Measurements from ENCODE around the gene NFATC1. TPM values are rescaled to one million over a fixed set of nuclear protein-coding genes. Genes with fewer than 3 reads are reported as not detected.

NFATC1 gene
- polyA plus RNA-seq, 3 donors, result 2.5 to 21.7 (median 8.8) TPM

DNA sequence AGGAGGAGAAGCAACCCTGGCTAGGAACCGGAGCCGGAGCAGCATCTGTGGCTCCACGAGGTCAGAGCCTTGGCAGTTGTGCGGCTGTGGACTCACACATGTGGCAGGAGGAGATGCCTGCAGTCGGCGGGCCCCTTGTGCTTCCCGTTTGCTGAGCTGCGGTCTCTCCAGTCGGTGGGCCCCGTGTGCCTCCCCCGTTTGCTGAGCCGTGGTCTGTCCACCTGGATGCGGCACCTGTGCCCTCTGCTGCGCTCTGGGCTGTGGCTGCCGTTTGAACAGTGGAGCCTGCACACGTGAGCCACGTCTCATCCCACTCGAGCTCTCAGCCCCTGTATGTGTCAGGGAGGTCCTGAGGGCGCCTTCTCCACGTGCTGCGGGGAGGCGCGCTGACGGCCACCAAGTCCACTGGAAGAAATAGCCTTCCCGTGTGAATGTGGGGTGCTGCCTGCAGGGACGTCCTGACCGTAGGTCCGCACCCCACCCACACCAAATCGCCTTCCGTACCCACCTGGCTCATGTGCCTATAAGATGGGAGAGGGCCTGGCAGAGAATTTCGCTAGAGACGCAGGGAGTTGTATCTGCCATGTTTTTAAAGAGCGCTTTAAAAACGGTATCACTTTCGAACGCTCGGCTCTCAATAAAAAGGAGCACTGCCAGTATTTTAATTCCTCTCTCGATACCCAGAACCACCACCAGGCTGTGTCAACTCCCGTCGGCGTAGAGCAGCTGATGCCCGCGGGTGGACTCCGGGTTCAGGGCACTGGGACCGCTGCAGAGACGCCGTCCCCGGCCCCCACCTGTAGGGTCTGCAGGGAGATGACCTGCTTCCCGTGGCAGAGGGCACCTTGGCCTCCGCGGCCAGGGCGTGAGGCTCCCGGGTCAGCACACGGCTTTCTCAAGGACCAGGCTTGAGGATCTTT is 117.0 kb downstream of the NFATC1 start:
- 88 to 95% (median 92%) methylated on average over 54 of the region's 54 CpGs for WGBS, 3 donors
- no peak overlapping the region for H3K27ac ChIP-seq (ENCODE audit: low read depth, low read length)

DNA sequence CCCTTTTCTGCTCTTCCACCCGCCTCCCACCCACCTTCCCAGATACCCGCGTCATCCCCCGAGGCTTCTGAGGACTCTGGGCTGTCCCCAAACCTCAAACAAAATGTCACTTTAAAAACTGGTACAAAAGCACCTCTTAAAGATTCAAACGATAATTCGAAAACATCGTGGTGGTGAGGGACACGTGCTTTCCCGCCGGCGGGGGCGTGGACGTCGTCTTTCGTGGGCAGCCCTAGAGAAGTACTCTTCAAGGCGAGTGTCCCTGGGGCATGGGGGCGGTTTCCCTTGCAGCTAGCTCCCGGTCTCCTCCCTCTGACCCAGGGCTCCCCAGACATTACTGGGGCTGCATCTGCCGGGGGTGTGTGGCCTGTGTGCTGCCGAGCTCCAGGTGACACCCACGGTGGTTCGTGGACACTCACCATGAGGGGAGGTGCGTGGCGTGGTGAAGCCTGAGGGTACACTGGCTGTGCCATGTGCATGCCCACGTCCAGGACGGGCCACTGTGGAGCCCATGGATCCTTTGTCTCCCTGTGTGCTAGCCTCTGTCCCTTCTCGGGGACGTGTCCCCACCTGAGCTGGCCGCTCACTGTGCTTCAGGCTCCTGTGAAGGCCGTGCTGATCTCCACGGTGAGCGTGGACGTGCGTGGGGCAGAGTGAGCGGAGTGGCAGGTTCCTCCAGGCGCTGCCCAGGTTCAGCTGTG is 117.8 kb downstream of the NFATC1 start:
- 89 to 97% (median 96%) methylated on average over 36 of the region's 36 CpGs for WGBS, 3 donors
- H3K27ac ChIP-seq (ENCODE audit: low read depth, low read length), result no peak overlapping the region

DNA sequence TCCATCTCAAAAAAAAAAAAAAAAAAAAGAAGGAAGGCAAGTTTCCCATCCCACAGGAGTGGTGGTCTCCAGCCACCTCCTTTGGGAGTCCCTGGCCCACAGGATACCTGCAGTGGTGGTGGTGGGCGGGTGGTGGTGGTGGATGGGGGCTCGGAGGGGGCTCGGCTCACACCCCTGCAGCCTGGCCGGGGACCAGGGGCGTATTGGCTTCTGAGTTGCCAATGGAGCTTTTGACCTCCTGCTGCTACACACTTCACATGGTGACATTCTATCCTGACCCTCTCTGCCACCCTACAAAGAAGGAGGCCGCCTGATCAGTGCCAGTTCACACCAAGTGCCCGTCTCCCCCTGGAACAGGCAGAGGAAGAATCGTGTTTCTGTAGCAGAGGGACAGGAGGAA is 119.6 kb downstream of the NFATC1 start:
- 76 to 86% (median 84%) methylated on average over 8 of the region's 8 CpGs for WGBS, 3 donors

DNA sequence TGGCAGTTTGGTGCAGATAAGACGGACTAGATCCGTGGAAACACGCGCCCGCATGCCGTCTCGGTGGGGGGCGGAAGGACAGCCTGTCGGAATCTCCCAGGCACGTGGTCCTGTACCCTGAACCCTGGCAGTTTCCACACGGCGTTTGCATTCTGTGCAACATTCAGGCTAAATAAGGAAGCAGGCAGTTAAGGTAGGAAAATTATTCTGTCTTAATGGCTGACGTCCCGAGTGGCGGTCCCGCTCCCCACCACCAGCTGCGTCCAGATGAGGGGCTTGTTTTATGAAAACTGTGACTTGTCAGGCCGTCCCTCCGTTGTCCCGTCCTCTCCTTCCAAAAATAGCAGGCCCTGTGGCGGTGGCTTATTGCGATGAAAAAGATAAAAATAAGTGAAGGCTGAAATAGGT is 120.2 kb downstream of the NFATC1 start:
- WGBS, 3 donors, result 61 to 86% (median 85%) methylated on average over 22 of the region's 22 CpGs
- no peak overlapping the region for H3K27ac ChIP-seq (ENCODE audit: low read depth, low read length)

More for the DNA sequence above, 119.6 kb downstream of the NFATC1 start:
- H3K27ac ChIP-seq (ENCODE audit: low read depth, low read length), result no peak overlapping the region

DNA sequence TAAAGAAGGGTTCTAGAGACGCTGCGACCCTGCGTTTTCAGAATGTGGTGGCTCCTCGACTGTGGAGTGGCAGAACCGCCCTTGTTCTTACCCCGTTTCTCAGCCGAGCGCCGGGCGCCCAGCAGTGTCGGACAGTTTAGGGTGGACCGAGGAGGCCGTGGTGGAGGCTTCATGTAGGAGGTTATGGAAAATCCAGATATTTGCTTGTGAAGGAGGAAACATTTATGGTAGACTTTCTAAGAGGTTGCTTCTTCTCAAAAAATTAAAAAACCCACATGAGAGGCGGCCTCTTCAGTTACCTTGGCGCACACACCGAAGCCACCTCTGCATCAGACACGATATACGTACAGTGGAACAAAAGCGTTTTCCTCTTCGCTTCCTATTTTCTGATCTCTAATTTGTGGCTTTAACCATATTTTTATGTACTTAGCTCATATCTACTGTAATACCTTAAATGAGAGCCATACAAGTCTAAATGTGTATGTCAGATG is 120.8 kb downstream of the NFATC1 start:
- WGBS, 3 donors, result 91 to 96% (median 94%) methylated on average over 20 of the region's 20 CpGs
- H3K27ac ChIP-seq (ENCODE audit: low read depth, low read length), result no peak overlapping the region

DNA sequence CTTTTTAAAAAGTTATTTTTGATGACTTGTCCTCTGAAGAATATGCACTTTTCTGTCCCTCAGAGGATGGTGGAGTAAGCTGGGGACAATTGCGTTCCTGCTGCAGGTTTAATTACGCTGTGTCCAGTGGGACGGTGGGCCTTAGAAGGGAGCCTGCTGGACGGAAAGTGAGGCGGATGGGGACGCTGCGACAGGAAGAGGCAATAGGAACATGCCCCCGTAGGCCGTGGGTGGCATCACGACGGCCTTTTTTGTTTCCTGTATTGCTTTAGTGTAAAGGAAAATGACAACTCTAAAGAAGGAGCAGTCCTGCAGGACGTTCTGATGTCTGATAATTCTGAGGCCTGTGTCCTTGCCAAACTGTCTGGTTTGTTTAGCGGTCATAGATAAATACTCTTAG is 121.6 kb downstream of the NFATC1 start:
- no peak overlapping the region for H3K27ac ChIP-seq (ENCODE audit: low read depth, low read length)

DNA sequence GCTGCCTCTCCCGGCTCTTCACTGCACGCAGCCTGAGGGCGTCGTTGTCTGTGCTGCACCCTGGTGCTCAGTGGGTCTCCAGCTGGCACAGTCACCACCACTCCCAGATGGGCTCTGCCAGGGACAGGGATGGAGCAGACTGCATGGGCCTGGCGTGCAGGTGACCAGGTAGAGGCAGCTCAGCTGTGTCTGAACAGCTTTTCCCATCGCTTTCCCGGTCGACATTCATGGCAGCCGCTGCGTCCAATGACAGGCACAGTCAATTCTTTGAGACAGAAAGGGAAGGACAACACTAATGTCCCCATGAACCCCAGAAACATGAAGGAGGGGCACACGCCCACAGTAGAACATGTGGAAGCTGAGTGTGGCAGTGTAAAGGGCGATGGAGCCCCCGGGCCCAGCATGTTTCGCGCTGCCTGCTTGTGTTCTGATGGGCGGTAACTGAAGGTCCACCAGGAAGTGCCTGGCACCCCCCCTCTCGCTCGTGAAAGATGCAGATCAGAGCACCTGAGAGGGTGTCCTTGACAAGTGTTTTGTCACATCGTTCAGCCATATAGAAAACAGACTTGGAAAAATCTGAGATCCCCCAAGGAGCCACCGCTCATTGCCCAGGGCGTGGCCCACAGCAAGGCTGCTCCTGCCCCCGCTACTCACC is 122.4 kb downstream of the NFATC1 start:
- WGBS, 3 donors, result 89 to 97% (median 95%) methylated on average over 22 of the region's 22 CpGs
- H3K27ac ChIP-seq (ENCODE audit: low read depth, low read length), result no peak overlapping the region

More for the DNA sequence above, 121.6 kb downstream of the NFATC1 start:
- 49 to 61% (median 51%) methylated on average over 13 of the region's 13 CpGs for WGBS, 3 donors

DNA sequence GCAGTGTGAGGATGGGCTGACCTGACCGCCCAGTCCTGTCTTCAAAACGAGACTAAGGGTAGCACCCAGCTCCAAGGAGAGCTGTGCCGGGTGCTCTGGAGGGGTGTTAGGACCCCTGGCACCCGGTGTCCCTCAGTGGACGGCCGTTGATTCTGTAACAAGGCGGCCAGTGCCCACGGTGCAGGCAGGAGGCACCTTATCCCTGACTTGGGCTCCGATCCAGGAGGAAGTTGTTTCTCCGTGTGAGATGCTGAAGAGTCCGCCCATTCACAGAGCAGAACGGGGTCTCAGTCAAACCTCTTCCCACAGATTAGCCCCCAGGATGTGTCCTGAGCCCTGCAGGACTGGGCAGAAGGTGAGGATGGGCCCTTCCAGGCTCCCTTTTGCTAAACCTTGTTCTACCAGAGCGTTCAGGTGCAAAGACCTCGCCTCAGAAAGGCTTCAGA is 123.0 kb downstream of the NFATC1 start:
- H3K27ac ChIP-seq (ENCODE audit: low read depth, low read length), result no peak overlapping the region
- 81 to 89% (median 87%) methylated on average over 14 of the region's 14 CpGs for WGBS, 3 donors

DNA sequence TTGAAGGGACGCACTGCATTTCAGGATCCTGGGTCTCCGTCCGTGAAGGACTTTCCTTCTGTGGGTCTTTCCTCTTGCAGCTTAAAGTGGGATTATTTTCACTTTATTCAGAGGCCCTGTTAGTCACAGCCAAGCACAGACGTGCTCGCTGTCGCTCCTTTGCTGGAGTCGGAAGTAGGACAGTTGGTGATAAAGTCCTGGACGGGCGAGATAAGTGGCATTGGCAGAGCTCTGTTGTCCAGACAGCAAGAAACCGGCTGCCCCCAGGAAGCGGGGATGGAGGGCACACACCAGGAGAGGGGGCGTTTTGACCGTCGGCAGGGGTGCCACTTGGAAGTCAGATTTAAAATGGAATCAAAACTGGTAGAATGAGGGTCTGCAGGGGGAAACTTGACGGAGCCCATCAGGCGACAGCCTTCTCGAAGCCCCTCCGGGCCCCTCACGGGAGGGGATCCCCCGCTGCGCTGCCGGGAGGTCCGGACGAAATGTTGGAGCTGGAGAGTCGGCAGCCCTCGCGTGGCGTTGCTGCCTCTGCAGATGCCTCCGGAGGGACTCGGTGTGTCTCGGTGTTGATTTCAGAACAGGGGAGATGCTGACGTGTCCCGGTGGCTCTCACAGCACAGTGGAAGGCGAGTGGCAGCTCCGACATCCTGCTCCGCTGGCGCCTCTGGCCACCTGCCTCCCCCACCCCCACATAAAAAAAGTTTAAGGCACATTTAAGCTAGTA is 124.2 kb downstream of the NFATC1 start:
- 45 to 60% (median 55%) methylated on average over 37 of the region's 37 CpGs for WGBS, 3 donors
- no peak overlapping the region for H3K27ac ChIP-seq (ENCODE audit: low read depth, low read length)

DNA sequence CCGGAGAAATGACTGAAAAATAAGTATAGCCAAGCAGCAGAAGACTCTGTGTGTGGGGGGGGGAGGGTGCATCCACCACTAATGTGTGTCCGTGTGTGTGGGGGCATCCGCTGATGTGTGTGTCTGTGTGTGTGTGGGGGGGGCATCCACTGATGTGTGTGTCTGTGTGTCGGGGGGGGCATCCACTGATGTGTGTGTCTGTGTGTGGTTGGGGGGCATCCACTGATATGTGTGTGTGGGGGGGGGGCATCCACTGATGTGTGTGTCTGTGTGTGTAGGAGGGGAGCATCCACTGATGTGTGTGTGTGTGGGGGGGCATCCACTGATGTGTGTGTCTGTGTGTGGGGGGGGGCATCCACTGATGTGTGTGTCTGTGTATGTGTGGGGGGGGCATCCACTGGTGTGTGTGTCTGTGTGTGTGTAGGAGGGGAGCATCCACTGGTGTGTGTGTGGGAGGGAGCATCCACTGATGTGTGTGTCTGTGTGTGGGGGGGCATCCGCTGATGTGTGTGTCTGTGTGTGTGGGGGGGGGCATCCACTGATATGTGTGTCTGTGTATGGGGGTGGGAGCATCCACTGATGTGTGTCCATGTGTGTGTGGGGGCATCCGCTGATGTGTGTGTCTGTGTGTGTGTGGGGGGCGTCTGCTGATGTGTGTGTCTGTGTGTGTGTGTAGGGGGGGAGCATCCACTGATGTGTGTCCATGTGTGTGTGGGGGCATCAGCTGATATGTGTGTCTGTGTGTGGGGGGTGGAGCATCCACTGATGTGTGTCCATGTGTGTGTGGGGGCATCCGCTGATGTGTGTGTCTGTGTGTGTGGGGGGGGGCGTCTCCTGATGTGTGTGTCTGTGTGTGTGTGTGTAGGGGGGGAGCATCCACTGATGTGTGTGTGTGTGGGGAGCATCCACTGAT is 125.0 kb downstream of the NFATC1 start:
- no peak overlapping the region for H3K27ac ChIP-seq (ENCODE audit: low read depth, low read length)
- WGBS, 3 donors, result 62 to 78% (median 76%) methylated on average over 8 to 9 of the region's 9 CpGs

DNA sequence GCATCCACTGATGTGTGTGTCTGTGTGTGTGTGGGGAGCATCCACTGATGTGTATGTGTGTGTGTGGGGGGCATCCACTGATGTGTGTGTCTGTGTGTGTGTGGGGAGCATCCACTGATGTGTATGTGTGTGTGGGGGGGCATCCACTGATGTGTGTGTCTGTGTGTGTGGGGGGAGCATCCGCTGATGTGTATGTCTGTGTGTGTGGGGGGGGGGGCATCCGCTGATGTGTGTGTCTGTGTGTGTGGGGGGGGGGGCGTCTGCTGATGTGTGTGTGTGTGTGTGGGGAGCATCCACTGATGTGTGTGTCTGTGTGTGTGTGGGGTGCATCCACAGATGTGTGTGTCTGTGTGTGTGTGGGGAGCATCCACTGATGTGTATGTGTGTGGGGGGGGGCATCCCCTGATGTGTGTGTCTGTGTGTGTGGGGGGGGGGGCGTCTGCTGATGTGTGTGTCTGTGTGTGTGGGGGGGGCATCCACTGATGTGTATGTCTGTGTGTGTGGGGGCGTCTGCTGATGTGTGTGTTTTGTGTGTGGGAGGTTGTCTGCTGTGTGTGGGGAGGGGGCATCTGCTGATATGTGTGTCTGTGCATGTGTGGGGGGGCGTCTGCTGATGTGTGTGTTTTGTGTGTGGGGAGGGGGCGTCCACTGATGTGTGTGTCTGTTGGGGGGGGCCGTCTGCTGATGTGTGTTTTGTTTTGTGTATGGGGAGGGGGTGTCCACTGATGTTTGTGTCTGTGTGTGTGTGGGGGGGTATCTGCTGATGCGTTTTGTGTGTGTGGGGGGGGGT is 125.9 kb downstream of the NFATC1 start:
- H3K27ac ChIP-seq (ENCODE audit: low read depth, low read length), result no peak overlapping the region
- WGBS, 3 donors, result 64 to 78% (median 74%) methylated on average over 6 to 9 of the region's 9 CpGs

DNA sequence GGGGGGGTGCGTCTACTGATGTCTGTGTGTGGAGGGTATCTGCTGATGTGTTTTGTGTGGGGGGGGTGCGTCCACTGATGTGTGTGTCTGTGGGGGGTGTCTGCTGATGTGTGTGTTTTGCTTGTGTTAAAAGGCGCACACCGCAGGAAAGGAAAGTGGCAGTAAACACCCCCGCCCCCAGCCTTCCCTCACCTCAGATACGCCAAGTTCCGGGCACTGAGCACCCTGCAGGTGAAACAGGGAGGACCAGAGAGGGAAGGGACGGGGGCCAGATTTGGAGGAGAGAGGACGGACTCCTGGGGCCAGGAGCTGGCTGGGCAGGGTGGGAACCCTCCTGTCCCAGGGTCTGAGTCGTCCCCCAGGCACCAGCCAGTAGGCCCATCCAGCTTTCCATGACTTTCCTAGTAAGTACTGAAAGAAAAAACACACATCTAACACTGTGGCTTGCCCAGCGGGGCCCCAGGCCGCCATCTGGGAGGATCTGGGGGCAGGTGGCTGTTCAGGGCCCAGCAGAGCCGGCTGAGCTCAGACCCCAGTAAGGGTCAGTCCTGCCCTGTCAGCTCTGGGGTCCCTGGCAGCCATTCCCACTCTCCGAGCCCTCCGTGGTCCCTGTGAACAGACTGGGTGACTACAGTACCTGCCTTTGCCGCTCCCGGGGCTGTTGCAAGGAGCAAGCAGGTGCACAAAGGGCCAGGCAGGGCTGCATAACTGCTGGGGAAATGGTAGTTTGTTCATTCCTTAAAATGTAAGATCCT is 126.9 kb downstream of the NFATC1 start:
- H3K27ac ChIP-seq (ENCODE audit: low read depth, low read length), result no peak overlapping the region
- 80 to 92% (median 89%) methylated on average over 17 of the region's 17 CpGs for WGBS, 3 donors

DNA sequence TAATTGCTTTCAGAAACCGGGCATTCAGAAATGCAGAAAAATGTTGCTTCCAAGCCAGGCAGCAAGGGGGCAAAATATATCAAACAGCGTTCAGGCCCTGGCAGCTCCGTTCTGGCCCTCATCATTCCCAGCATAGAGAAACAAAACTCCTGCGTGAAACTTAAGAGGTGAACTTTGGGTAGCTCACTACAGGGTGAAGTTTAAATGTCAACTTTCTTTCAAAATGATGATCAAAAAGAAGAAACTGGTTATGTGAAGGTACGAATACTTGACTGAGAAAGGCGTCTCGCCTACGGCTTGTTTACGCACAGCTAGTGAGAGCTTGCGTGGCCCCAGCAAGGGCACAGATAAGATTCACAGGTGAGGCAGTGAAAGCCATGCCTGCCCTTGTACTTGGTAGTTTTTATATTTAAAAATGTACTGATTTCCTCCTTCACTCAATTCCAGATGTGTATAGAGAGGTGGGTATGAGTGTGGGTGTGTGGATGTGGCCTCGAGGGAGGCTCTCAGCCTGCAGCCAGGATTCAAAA is 127.5 kb downstream of the NFATC1 start:
- H3K27ac ChIP-seq (ENCODE audit: low read depth, low read length), result no peak overlapping the region
- WGBS, 3 donors, result 65 to 77% (median 72%) methylated on average over 11 of the region's 11 CpGs

DNA sequence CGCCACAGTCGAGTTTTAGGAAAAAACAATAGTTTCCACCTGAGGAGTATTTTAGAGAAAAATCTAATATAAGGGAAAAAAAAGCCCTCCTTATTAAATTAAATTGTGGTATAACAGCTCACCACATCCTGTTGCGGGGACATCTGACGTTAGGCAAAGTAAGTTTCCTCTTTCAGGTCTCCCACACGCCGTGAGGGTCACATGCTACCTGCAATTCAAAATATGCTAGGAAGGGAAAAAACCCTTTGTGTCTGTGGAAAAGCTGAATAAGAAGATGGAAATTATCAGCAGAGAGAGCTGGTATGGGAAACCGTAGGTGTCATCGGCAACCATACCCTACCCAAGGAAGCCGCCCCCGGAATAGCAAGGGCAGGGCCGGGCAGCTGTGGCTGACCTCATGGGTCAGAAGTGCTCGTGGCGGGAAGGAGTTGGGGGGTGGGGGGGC is 128.0 kb downstream of the NFATC1 start:
- no peak overlapping the region for H3K27ac ChIP-seq (ENCODE audit: low read depth, low read length)
- WGBS, 3 donors, result 49 to 83% (median 58%) methylated on average over 13 of the region's 13 CpGs

DNA sequence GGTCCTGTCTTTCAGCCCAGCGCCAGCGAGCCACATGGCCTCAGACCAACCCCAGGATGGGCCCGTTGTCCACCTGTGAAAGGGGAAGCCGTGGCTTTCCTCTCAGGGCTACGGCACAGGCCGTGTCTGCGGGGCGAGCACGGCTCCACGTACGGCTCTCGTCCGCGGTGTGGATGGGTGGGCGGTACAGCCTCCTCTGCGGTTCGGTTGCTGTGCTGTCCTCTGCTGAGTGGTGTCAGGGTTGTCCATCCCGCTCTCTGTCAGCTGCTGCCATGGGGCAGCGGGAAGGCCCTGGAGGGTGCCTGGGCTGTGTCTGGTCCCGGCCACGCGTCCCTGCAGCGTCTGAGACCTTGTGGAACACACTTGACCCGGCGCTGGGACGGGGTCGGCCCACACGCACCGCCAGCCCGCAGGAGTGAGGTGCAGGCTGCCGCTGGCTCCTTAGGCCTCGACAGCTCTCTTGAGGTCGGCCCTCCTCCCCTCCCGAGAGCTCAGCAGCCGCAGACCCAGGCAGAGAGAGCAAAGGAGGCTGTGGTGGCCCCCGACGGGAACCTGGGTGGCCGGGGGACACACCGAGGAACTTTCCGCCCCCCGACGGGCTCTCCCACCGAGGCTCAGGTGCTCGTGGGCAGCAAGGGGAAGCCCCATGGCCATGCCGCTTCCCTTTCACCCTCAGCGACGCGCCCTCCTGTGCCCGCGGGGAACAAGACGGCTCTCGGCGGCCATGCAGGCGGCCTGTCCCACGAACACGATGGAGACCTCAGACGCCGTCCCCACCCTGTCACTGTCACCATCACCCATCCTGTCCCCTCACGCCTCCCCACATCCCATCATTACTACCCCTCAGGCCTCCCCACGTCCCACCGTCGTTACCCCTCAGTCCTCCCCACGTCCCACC is 128.7 kb downstream of the NFATC1 start:
- no peak overlapping the region for H3K27ac ChIP-seq (ENCODE audit: low read depth, low read length)
- 76 to 79% (median 79%) methylated on average over 53 to 63 of the region's 63 CpGs for WGBS, 3 donors
